PC-3 (cell line): ENCODE data around the gene CPA2. TPM values are rescaled to one million over a fixed set of nuclear protein-coding genes. Genes with fewer than 3 reads are reported as not detected.

Experiments
- ATAC-seq: fragments of 200-7000 bp; cut with Tn5 transposase; 2 replicates; pipeline ENCODE4 v1.9.1; 2020; ENCODE audit warnings: mild to moderate bottlenecking, moderate library complexity
- BruUV-seq: library from RNA; stranded (reverse); fragments of 400-500 nt; replicated peaks from 2 replicates; lab custom pipeline; 2021; lab: Mats Ljungman, UMichigan
- CTCF ChIA-PET: fragments of 300-600 bp; sonication (Branson Sonifier 250); formaldehyde crosslinking; loops from one replicate; lab custom pipeline; 2022; ENCODE audit warnings: antibody characterized with exemption; lab: Charles Lee
- POLR2A ChIA-PET: fragments of 300-600 bp; sonication (Branson Sonifier 250); formaldehyde crosslinking; loops from one replicate; lab custom pipeline; 2022; ENCODE audit warnings: antibody characterized with exemption; ENCODE audit not compliant: unreplicated experiment; lab: Charles Lee
- DNase-seq: peaks from one replicate; pipeline ENCODE4 v3.0.0-alpha.2; 2015
- H2AFZ ChIP-seq: fragments of 300-600 bp; sonication (generic); 2 replicates; pipeline ENCODE4 v1.6.0; 2016; ENCODE audit warnings: antibody characterized with exemption, low read length
- H3F3A ChIP-seq: fragments of 300-600 bp; sonication (generic); one replicate; pipeline ENCODE4 v1.6.0; 2017; ENCODE audit warnings: antibody characterized with exemption, low read length, control low read depth, mild to moderate bottlenecking; ENCODE audit not compliant: unreplicated experiment
- H3K27ac ChIP-seq: fragments of 300-600 bp; sonication (generic); 2 replicates; pipeline ENCODE4 v1.5.1; 2016; ENCODE audit warnings: mild to moderate bottlenecking, low read length
- H3K27me3 ChIP-seq: fragments of 300-600 bp; sonication (generic); 2 replicates; pipeline ENCODE4 v1.6.1; 2016; ENCODE audit warnings: low read length, mixed read lengths
- H3K36me3 ChIP-seq: fragments of 300-600 bp; sonication (generic); 2 replicates; pipeline ENCODE4 v1.6.1; 2016; ENCODE audit warnings: low read depth, mixed run types, low read length, mixed read lengths
- H3K4me1 ChIP-seq: fragments of 300-600 bp; sonication (generic); 2 replicates; pipeline ENCODE4 v1.5.1; 2016; ENCODE audit warnings: low read length; ENCODE audit not compliant: insufficient read depth
- H3K4me2 ChIP-seq: fragments of 300-600 bp; sonication (generic); 2 replicates; pipeline ENCODE4 v1.6.0; 2016; ENCODE audit warnings: low read length
- H3K4me3 ChIP-seq: fragments of 300-600 bp; sonication (generic); 2 replicates; pipeline ENCODE4 v1.5.1; 2016; ENCODE audit warnings: mild to moderate bottlenecking, low read length, mixed read lengths
- H3K79me2 ChIP-seq: fragments of 300-600 bp; sonication (generic); 2 replicates; pipeline ENCODE4 v1.6.1; 2017; ENCODE audit warnings: low read length, mixed read lengths
- H3K9ac ChIP-seq: fragments of 300-600 bp; sonication (generic); 2 replicates; pipeline ENCODE4 v1.6.0; 2016; ENCODE audit warnings: mild to moderate bottlenecking, low read length
- H3K9me2 ChIP-seq: fragments of 300-600 bp; sonication (generic); replicated peaks from 2 replicates; pipeline ENCODE4 v1.6.1; 2016; ENCODE audit warnings: mixed run types, low read length, mixed read lengths
- H3K9me3 ChIP-seq: fragments of 300-600 bp; sonication (generic); 2 replicates; pipeline ENCODE4 v1.6.1; 2016; ENCODE audit warnings: low read length, mixed read lengths
- H4K20me1 ChIP-seq: fragments of 300-600 bp; sonication (generic); 2 replicates; pipeline ENCODE4 v1.6.1; 2016; ENCODE audit warnings: low read length, mixed read lengths
- CTCF ChIP-seq: fragments of 300-600 bp; sonication (generic); conservative IDR thresholded peaks from 2 replicates; pipeline ENCODE4 v1.5.1; 2017; ENCODE audit warnings: antibody characterized with exemption, low read depth, mild to moderate bottlenecking, low read length
- EZH2 ChIP-seq: fragments of 300-600 bp; sonication (generic); IDR thresholded peaks from one replicate; pipeline ENCODE4 v1.6.1; 2017; ENCODE audit warnings: antibody characterized with exemption, mild to moderate bottlenecking, low read length; ENCODE audit not compliant: unreplicated experiment
- EZH2phosphoT487 ChIP-seq: fragments of 300-600 bp; sonication (generic); IDR thresholded peaks from 2 replicates; pipeline ENCODE4 v1.6.1; 2018; ENCODE audit warnings: mild to moderate bottlenecking, antibody characterized with exemption, low read length, borderline replicate concordance
- intact Hi-C: fragments of 100-400 bp; cut with micrococcal nuclease; formaldehyde crosslinking; loops from 2 replicates; pipeline ENCODE4 v1.9.0; 2023
- total RNA-seq: library from RNA; depleted of rRNA; stranded (reverse); fragments of >200 nt; gene quantifications from 2 replicates; pipeline ENCODE4 v1.2.3, GENCODE V29; 2014

The CPA2 gene
- total RNA-seq, 1 experiment from 2014 or later: not detected

- TF ChIP-seq EZH2 (no peak), CTCF (no peak), EZH2phosphoT487 (no peak)
- CTCF ChIA-PET: no interaction called here
- Histone ChIP-seq H3K4me1 (no peaks in the 10 kb centered on the region; the same call in 1 of the 2 replicates), H3K36me3 (no peaks in the 10 kb centered on the region), H3F3A (no peaks in the 10 kb centered on the region), H3K9ac (no peak overlapping the region), H3K4me2 (no peak overlapping the region), H3K27me3 (no peaks in the 10 kb centered on the region), H4K20me1 (no peaks in the 10 kb centered on the region), H2AFZ (no peak overlapping the region), H3K79me2 (no peaks in the 10 kb centered on the region), H3K9me2 (no peaks in the 10 kb centered on the region), H3K4me3 (no peak overlapping the region), H3K9me3 (no peaks in the 10 kb centered on the region), H3K27ac (no peak overlapping the region)
- no peak for DNase-seq
- no peak for ATAC-seq
- intact Hi-C loops: no loop called here
- POLR2A ChIA-PET: no interaction called here
- no TSS peak for BruUV-seq
Measured at GRCh38 chr7:130219871-130220270, 46.8 kb upstream of the CPA2 start.

GRCh38 chr7:130221746-130222145 lies 44.9 kb upstream of the CPA2 start:
- ChIA-PET CTCF (no interaction called here), POLR2A (interaction anchor here (0.7 kb wide), 1 partner anchor 42 kb away, joined by 10 read pairs; no protein-coding TSS in a partner anchor)
- H3K4me1 ChIP-seq: no peaks in the 10 kb centered on the region; the same call in 1 of the 2 replicates
- intact Hi-C loops: no loop called here
- H3K9ac ChIP-seq: no peak overlapping the region
- no peaks in the 10 kb centered on the region for H4K20me1 ChIP-seq
- H3K36me3 ChIP-seq: no peaks in the 10 kb centered on the region
- no peak overlapping the region for H3K4me2 ChIP-seq
- no peak for DNase-seq
- ATAC-seq: no peak
- H3K9me2 ChIP-seq: no peaks in the 10 kb centered on the region
- no peak for TF ChIP-seq EZH2
- no peak for TF ChIP-seq EZH2phosphoT487
- no peak for TF ChIP-seq CTCF
- BruUV-seq: no TSS peak
- H3K9me3 ChIP-seq: no peaks in the 10 kb centered on the region
- no peaks in the 10 kb centered on the region for H3K79me2 ChIP-seq
- H3K4me3 ChIP-seq: no peak overlapping the region
- no peaks in the 10 kb centered on the region for H3K27me3 ChIP-seq
- H3K27ac ChIP-seq: no peak overlapping the region
- no peaks in the 10 kb centered on the region for H3F3A ChIP-seq
- no peak overlapping the region for H2AFZ ChIP-seq

GRCh38 chr7:130223646-130224045 lies 43.0 kb upstream of the CPA2 start:
- H2AFZ ChIP-seq: no peak overlapping the region
- ATAC-seq: no peak
- H3K4me2 ChIP-seq: no peak overlapping the region
- no peaks in the 10 kb centered on the region for H3K27me3 ChIP-seq
- no peaks in the 10 kb centered on the region for H3K79me2 ChIP-seq
- H3K9me3 ChIP-seq: no peaks in the 10 kb centered on the region
- no peak for DNase-seq
- no peak overlapping the region for H3K4me3 ChIP-seq
- no peaks in the 10 kb centered on the region for H3K36me3 ChIP-seq
- no peak overlapping the region for H3K9ac ChIP-seq
- no peak overlapping the region for H3K27ac ChIP-seq
- intact Hi-C loops: no loop called here
- no TSS peak for BruUV-seq
- no peaks in the 10 kb centered on the region for H3F3A ChIP-seq
- H3K9me2 ChIP-seq: no peaks in the 10 kb centered on the region
- ChIA-PET POLR2A (no interaction called here), CTCF (no interaction called here)
- no peaks in the 10 kb centered on the region for H4K20me1 ChIP-seq
- TF ChIP-seq CTCF (no peak), EZH2phosphoT487 (no peak), EZH2 (no peak)
- no peaks in the 10 kb centered on the region; the same call in 1 of the 2 replicates for H3K4me1 ChIP-seq
